ENCODE data around the gene FREY1.

DNA sequence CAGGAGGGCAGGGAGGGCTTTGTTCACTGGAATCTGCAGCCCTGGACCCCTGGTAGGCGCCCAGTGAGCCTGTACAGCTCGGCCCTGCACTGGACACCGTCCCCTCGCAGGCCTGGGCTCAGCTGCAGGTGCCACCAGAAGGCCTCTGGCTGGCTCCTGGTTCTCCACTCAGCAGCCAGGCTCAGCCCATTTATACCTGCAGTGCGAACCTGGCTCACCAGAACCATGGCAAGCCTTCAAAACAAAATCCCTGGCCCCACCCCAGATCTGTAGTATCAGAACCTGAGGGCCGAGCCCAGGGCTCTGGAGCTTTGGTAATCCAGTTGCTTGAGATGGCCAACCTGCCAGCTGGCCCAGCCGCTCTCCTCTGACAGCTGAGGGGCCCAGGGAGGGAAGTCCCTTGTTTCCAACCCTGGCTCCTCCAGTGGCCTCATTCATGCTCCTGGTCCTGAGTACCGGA lies 870 bp upstream of the FREY1 start:
- TF ChIP-seq, protein P1, sequence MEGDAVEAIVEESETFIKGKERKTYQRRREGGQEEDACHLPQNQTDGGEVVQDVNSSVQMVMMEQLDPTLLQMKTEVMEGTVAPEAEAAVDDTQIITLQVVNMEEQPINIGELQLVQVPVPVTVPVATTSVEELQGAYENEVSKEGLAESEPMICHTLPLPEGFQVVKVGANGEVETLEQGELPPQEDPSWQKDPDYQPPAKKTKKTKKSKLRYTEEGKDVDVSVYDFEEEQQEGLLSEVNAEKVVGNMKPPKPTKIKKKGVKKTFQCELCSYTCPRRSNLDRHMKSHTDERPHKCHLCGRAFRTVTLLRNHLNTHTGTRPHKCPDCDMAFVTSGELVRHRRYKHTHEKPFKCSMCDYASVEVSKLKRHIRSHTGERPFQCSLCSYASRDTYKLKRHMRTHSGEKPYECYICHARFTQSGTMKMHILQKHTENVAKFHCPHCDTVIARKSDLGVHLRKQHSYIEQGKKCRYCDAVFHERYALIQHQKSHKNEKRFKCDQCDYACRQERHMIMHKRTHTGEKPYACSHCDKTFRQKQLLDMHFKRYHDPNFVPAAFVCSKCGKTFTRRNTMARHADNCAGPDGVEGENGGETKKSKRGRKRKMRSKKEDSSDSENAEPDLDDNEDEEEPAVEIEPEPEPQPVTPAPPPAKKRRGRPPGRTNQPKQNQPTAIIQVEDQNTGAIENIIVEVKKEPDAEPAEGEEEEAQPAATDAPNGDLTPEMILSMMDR (IDR thresholded peaks at IDR 0.05) = no peak
- TF ChIP-seq EZH2 (IDR thresholded peaks at IDR 0.05; ENCODE audit: borderline replicate concordance, insufficient read depth, low read depth, low read length, poor library complexity, severe bottlenecking) = no peak

Data from B cell (primary cell).